G401 (cell line): ENCODE measurements around the gene LNX1. TPM values are rescaled to one million over a fixed set of nuclear protein-coding genes. Genes with fewer than 3 reads are reported as not detected.
"Not testable (repeated sequence)": the region's sequence is repeated elsewhere in the genome, so short reads cannot be mapped to it uniquely, and the experiment has no call there.

Source experiments
- DNase-seq: peaks from one replicate; pipeline ENCODE4 v3.0.0-alpha.2; 2015; ENCODE audit warnings: low spot score
- in situ Hi-C: cut with HindIII; loops from 2 replicates; pipeline ENCODE4 v1.10.0; 2016; ENCODE audit warnings: low sequenced_read_pairs, mixed read lengths
- total RNA-seq: library from RNA; depleted of rRNA; stranded (reverse); fragments of >200 nt; shearing (Covaris generic); gene quantifications from 2 replicates; pipeline ENCODE4 v1.2.3, GENCODE V29; 2014; rRNA removed

Gene LNX1
- total RNA-seq, 1 experiment from 2014 or later, result not detected

GRCh38 chr4:53436251-53436650, 155.0 kb downstream of the LNX1 start:
- in situ Hi-C loops, result no loop called here
- no peak for DNase-seq

- in situ Hi-C loops, result no loop called here
Observed at GRCh38 chr4:53432528-53433424, 158.5 kb downstream of the LNX1 start.

GRCh38 chr4:53431052-53431451, 160.2 kb downstream of the LNX1 start:
- DNase-seq, result no peak
- in situ Hi-C loops, result no loop called here

More at GRCh38 chr4:53432528-53433424, 158.5 kb downstream of the LNX1 start:
- no peak for DNase-seq

GRCh38 chr4:53427366-53427765, 163.9 kb downstream of the LNX1 start:
- DNase-seq, result no peak
- in situ Hi-C loops, result no loop called here

- no peak for DNase-seq
- in situ Hi-C loops, result no loop called here
Observed at GRCh38 chr4:53424280-53424679, 167.0 kb downstream of the LNX1 start.

GRCh38 chr4:53422367-53422766, 168.9 kb downstream of the LNX1 start:
- in situ Hi-C loops, result no loop called here
- DNase-seq, result no peak

GRCh38 chr4:53421791-53422190, 169.5 kb downstream of the LNX1 start:
- in situ Hi-C loops, result no loop called here
- no peak for DNase-seq

- in situ Hi-C loops, result no loop called here
- DNase-seq, result no peak
Observed at GRCh38 chr4:53419208-53419607, 172.1 kb downstream of the LNX1 start.

GRCh38 chr4:53409479-53409878, 181.8 kb downstream of the LNX1 start:
- DNase-seq, in situ Hi-C loops: not testable (repeated sequence)

Other genes with a start within 250 kb of the LNX1 start
- gene SCFD2, start 225.4 kb downstream of the LNX1 start, total RNA-seq, result 16.9 and 23.5 TPM in 2 replicates
- gene FIP1L1, start 213.8 kb downstream of the LNX1 start, total RNA-seq, result 43.3 and 63.8 TPM in 2 replicates